Activated naive CD4-positive, alpha-beta T cell treated with anti-CD3 and anti-CD28 coated beads for 36 hours (primary cell): ENCODE data around the gene SPHK2. TPM values are rescaled to one million over a fixed set of nuclear protein-coding genes. Genes with fewer than 3 reads are reported as not detected.

Experiments used
- CTCF ChIA-PET: fragments of 350-600 bp; sonication (Branson Sonifier 250); formaldehyde crosslinking; loops from one replicate; lab custom pipeline; 2021; ENCODE audit warnings: antibody characterized with exemption; lab: Charles Lee
- DNase-seq: peaks from one replicate; pipeline ENCODE4 v3.0.0-alpha.2; 2020
- H3K27ac Mint-ChIP-seq: one replicate; pipeline ENCODE4 v1.8.0; 2021; ENCODE audit warnings: mild to moderate bottlenecking, mixed read lengths
- H3K27me3 Mint-ChIP-seq: one replicate; pipeline ENCODE4 v1.8.0; 2021; ENCODE audit warnings: low read depth, mixed read lengths
- H3K36me3 Mint-ChIP-seq: one replicate; pipeline ENCODE4 v1.8.0; 2021; ENCODE audit warnings: low read depth, mixed read lengths
- H3K4me1 Mint-ChIP-seq: one replicate; pipeline ENCODE4 v1.8.0; 2021; ENCODE audit warnings: low read depth, mixed read lengths
- H3K4me3 Mint-ChIP-seq: one replicate; pipeline ENCODE4 v1.8.0; 2021; ENCODE audit warnings: mild to moderate bottlenecking, moderate library complexity, mixed read lengths
- H3K9me3 Mint-ChIP-seq: one replicate; pipeline ENCODE4 v1.8.0; 2021; ENCODE audit warnings: mixed read lengths
- intact Hi-C: fragments of 100-400 bp; cut with micrococcal nuclease; formaldehyde crosslinking; loops from one replicate; pipeline ENCODE4 v1.15.1; 2023
- total RNA-seq, 2 experiments: library from RNA; stranded (reverse); gene quantifications; one replicate each; pipeline ENCODE4 v1.2.3, GENCODE V29; 2021

The SPHK2 gene
- total RNA-seq, 2 experiments from 2014 or later = 20.1 to 20.6 TPM

DNA sequence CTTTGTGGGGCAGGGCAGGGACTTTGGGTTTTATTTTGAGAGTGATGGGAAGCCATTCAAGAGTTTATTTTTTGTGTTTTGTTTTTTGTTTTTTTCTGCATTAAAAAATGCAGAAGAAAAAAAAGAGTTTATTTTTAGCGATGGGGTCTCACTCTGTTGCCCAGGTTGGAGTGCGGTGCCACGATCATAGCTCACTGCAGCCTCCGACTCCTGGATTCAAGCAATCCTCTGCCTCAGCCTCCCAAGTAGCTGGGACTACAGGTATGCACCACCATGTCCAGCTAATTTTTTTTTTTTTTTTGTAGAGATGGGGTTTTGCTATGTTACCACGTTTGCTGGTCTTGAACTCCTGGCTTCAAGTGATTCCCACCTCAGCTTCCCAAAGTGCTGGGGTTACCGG lies 39.2 kb downstream of the SPHK2 start:
- no peak for DNase-seq
- H3K4me3 Mint-ChIP-seq = no peak overlapping the region
- peaks cover 8% of the 10 kb centered on the region for H3K4me1 Mint-ChIP-seq
- CTCF ChIA-PET = no interaction called here
- H3K27me3 Mint-ChIP-seq = no peaks in the 10 kb centered on the region
- H3K27ac Mint-ChIP-seq = no peak overlapping the region
- H3K9me3 Mint-ChIP-seq = no peaks in the 10 kb centered on the region
- intact Hi-C loops = no loop called here
- H3K36me3 Mint-ChIP-seq = no peaks in the 10 kb centered on the region

DNA sequence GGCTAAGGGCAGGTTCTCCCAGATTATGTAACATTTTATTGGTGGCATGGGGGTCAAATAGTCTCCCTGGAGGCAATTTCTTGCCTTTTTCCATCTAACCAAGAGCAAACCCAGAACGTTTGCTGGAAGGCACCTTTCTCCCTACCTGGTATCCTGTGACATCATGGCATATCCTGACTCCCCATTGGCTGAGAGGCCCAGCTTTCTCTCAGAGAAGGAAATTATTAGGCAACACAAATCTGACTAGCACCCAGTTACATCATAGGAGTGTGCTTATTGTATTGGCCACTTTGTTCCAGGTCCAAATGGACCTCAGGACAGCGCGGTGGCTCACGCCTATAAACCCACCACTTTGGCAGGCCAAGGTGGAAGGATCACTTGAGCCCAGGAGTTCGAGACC lies 40.5 kb downstream of the SPHK2 start:
- Mint-ChIP-seq H3K9me3 (no peaks in the 10 kb centered on the region), H3K27me3 (no peaks in the 10 kb centered on the region), H3K36me3 (no peaks in the 10 kb centered on the region), H3K4me3 (no peak overlapping the region), H3K27ac (no peak overlapping the region), H3K4me1 (peaks cover 8% of the 10 kb centered on the region)
- CTCF ChIA-PET = no interaction called here
- DNase-seq = no peak
- intact Hi-C loops = no loop called here

- Mint-ChIP-seq H3K4me1 (peaks cover 8% of the 10 kb centered on the region), H3K27me3 (no peaks in the 10 kb centered on the region), H3K27ac (peak overlapping the region; percentile 86), H3K36me3 (no peaks in the 10 kb centered on the region), H3K9me3 (no peaks in the 10 kb centered on the region), H3K4me3 (peak overlapping the region; percentile 38)
- intact Hi-C loops = no loop called here
- CTCF ChIA-PET = no interaction called here
- DNase-seq = peak; percentile 87
Measured at GRCh38 chr19:48660852-48661710, 41.8 kb downstream of the SPHK2 start.

DNA sequence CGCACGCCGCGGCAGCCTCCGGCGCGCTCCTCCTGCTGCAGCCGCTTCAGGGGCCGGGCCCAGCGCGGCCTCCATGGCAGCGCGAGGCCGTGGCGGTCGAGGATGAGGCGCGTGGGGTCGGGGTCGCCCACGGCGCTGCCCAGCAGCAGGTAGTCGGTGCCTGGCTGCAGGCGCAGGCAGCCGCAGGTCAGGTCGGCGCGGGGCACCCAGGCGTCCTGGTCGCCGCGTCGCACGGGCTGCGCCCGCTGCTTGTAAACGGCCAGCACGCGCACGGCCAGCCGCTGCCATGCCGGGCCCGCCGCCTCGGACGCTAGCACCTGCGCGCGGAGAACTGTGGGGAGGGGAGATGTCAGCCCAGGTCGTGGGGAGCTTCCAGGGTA lies 42.4 kb downstream of the SPHK2 start:
- Mint-ChIP-seq H3K36me3 (no peaks in the 10 kb centered on the region), H3K4me1 (peaks cover 8% of the 10 kb centered on the region)

DNA sequence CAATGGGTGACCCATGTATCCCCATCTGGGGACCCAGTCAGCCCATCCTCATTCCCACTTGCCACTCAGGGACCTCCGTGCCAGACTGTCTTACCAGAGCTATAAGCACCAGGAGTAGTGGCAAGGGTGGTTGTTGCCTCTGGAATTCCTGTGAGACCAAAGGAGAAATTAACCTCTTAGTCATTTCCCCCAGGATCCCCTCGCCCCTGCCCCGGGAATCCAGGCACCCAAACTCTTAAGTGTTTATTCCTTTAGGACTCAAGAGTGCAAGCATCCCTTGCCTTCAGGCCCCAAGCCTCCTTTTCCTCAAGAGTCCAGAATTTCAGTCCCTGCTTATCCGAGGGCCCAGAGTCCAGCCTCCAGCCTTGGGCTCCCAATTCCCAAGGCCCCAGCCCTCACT lies 44.4 kb downstream of the SPHK2 start:
- CTCF ChIA-PET = no interaction called here
- no peaks in the 10 kb centered on the region for H3K27me3 Mint-ChIP-seq
- H3K4me1 Mint-ChIP-seq = peaks cover 8% of the 10 kb centered on the region
- H3K27ac Mint-ChIP-seq = no peak overlapping the region
- H3K4me3 Mint-ChIP-seq = no peak overlapping the region
- intact Hi-C loops = no loop called here
- H3K9me3 Mint-ChIP-seq = no peaks in the 10 kb centered on the region
- no peak for DNase-seq
- H3K36me3 Mint-ChIP-seq = no peaks in the 10 kb centered on the region

More for the DNA sequence above, 42.4 kb downstream of the SPHK2 start:
- DNase-seq = no peak
- Mint-ChIP-seq H3K4me3 (no peak overlapping the region), H3K27ac (no peak overlapping the region), H3K9me3 (no peaks in the 10 kb centered on the region), H3K27me3 (no peaks in the 10 kb centered on the region)
- intact Hi-C loops = no loop called here
- CTCF ChIA-PET = interaction anchor here (1.4 kb wide), 1 partner anchor 13 kb away, joined by 3 read pairs; no protein-coding TSS in a partner anchor

DNA sequence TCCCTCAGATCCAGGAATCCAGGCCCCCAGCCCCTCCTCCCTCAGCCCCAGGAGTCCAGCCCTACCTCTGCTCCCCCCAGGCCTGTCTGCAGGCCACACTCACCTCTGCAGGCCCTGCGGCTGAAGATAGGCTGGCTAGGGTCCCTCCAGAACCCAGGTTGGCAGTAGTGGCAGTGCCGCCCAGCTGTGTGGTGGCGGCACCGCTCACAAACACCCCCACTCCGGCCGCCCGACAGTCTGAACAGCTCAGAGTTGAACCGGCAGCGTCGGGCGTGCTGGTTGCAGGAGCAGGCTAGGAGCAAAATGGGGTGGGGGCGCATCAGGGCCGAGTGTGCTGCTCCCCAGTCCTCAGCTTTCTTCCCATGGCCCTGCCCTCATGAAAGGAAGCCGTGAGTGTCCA lies 45.2 kb downstream of the SPHK2 start:
- Mint-ChIP-seq H3K9me3 (no peaks in the 10 kb centered on the region), H3K4me1 (peaks cover 8% of the 10 kb centered on the region), H3K27ac (no peak overlapping the region), H3K27me3 (no peaks in the 10 kb centered on the region), H3K36me3 (no peaks in the 10 kb centered on the region), H3K4me3 (no peak overlapping the region)
- intact Hi-C loops = no loop called here
- CTCF ChIA-PET = interaction anchor here (0.6 to 1.3 kb wide), 2 partner anchors 10 to 105 kb away, joined by 3 to 7 read pairs; no protein-coding TSS in a partner anchor
- DNase-seq = no peak

DNA sequence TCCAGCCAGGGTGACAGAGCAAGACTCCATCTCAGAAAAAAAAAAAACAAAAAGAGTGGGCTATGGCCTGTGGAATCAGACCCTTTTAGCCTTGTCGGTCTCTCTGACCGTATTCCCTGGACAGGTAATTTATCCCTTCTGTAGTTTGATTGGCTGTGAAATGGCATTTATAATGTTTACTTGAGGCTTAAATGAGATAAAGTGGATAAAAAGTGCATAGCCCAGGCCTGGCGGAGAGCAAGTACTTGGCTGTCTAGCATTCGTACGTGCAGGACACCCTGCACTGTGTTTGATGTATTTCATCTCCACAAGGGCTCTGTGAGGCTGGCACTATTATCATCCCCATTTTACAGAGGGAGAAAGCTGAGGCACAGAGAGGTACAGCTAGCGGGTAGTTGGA lies 46.5 kb downstream of the SPHK2 start:
- no peak overlapping the region for H3K27ac Mint-ChIP-seq
- peaks cover 6% of the 10 kb centered on the region for H3K4me1 Mint-ChIP-seq

DNA sequence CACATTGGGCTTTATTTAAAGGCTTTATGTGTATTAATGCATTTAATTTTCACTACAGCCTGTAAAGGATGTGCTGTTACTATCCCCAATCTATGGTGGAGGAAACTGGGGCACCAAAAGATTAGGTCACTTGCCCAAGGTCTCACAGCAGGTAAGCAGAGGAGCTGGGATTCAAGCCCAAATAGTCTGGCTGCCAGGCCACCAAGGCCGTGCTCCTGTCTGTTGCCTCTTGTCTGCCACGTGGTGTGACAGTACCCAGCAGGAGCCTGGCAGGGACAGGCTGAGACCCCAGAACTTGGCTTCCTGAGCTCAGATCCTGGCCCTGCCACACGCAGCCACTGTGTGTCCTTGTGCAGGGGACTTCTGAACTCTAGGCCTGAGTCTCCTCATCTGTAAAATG lies 49.0 kb downstream of the SPHK2 start:
- Mint-ChIP-seq H3K27ac (no peak overlapping the region), H3K27me3 (no peaks in the 10 kb centered on the region), H3K4me1 (no peaks in the 10 kb centered on the region), H3K9me3 (no peaks in the 10 kb centered on the region), H3K36me3 (no peaks in the 10 kb centered on the region), H3K4me3 (no peak overlapping the region)
- no peak for DNase-seq
- intact Hi-C loops = no loop called here
- CTCF ChIA-PET = no interaction called here

More for the DNA sequence above, 46.5 kb downstream of the SPHK2 start:
- CTCF ChIA-PET = interaction anchor here (1.3 kb wide), 1 partner anchor 9 kb away, joined by 7 read pairs; no protein-coding TSS in a partner anchor
- Mint-ChIP-seq H3K4me3 (no peak overlapping the region), H3K27me3 (no peaks in the 10 kb centered on the region), H3K9me3 (no peaks in the 10 kb centered on the region), H3K36me3 (no peaks in the 10 kb centered on the region)
- DNase-seq = no peak
- intact Hi-C loops = no loop called here

GRCh38 chr19:48668761-48669160 lies 49.5 kb downstream of the SPHK2 start:
- intact Hi-C loops = no loop called here
- no peak for DNase-seq
- no peaks in the 10 kb centered on the region for H3K9me3 Mint-ChIP-seq
- H3K27me3 Mint-ChIP-seq = no peaks in the 10 kb centered on the region
- H3K4me1 Mint-ChIP-seq = no peaks in the 10 kb centered on the region
- H3K4me3 Mint-ChIP-seq = no peak overlapping the region
- H3K27ac Mint-ChIP-seq = no peak overlapping the region
- CTCF ChIA-PET = no interaction called here
- H3K36me3 Mint-ChIP-seq = no peaks in the 10 kb centered on the region

DNA sequence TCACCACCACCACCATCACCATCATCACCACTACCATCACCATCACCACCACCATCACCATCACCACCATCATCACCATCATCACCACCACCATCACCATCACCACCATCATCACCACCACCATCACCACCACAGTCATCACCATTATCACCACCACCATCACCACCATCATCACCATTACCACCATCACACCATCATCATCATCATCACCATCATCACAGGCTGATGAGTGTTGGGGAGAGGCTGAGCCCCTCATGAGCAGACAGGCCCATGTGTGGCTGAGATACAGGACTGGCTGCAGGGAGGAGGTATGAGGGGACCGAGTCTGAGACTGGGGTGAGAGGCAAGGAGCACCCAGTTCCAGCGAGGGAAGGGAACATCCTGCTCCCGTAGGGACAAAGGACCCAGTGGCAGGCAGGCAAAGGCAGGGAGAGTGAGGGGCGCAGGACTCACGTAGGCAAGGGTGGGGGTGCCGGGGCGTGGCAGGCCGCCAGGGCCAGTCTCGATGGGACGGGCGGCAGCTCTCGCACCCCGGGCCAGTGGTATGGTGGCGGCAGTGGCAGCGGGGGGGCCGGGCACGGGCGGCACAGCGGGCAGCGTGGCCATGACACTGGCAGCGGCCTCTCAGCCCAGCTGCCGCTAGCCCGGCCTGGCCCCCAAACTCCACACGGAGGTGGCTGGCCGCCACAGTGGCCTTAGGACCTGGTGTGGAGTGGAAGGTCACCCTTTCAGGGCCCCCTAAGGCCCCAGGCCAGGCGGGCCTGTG lies 50.8 kb downstream of the SPHK2 start:
- H3K27ac Mint-ChIP-seq = no peak overlapping the region
- H3K36me3 Mint-ChIP-seq = no peaks in the 10 kb centered on the region
- peaks cover 1% of the 10 kb centered on the region for H3K4me1 Mint-ChIP-seq
- CTCF ChIA-PET = interaction anchor here (0.6 kb wide), 1 partner anchor 1326 kb away, joined by 3 read pairs; no protein-coding TSS in a partner anchor
- H3K9me3 Mint-ChIP-seq = no peaks in the 10 kb centered on the region
- DNase-seq = no peak
- H3K4me3 Mint-ChIP-seq = no peak overlapping the region
- no peaks in the 10 kb centered on the region for H3K27me3 Mint-ChIP-seq
- intact Hi-C loops = no loop called here

DNA sequence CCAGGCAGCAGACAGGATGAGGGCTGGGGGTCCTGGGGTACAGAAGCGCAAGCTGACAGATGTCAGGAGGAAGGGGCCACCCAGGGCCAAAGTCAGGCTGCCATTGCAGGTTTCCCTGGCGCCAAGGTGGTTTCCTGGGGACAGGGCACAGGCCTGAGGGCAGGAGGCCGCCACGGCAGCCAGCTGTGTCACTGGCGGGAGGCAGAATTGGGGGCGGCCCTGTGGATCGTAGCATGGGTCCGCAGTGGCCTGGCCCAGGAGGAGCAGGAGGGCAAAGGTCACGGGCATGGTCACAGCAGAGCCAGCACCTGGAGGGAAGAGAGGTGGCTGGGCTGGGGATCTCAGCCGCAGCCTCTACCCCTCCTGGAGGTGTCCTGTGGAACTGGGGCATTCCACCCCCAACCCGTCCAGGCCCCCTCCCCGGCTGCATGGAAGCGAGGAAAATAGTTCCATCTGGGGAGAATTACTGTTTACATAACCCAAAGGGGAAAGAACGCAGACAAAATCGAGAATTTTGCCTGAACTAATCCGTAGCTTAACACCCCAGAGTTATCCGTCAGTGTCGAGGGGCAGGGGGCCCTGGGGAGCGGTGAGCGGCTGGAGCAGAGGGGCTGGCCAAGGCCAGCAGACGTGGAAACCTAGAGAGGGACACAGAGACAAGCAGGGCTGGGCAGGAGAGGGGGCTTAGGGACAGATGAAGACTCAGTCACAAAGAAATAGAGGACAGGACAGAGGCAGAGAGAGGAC lies 51.6 kb downstream of the SPHK2 start:
- no peak for DNase-seq
- no peaks in the 10 kb centered on the region for H3K27me3 Mint-ChIP-seq
- H3K36me3 Mint-ChIP-seq = no peaks in the 10 kb centered on the region
- H3K9me3 Mint-ChIP-seq = no peaks in the 10 kb centered on the region
- intact Hi-C loops = no loop called here
- H3K4me1 Mint-ChIP-seq = peaks cover 5% of the 10 kb centered on the region
- no peak overlapping the region for H3K27ac Mint-ChIP-seq
- CTCF ChIA-PET = interaction anchor here (0.6 kb wide), 2 partner anchors 29 to 1327 kb away, joined by 3 to 5 read pairs; no protein-coding TSS in a partner anchor
- no peak overlapping the region for H3K4me3 Mint-ChIP-seq

DNA sequence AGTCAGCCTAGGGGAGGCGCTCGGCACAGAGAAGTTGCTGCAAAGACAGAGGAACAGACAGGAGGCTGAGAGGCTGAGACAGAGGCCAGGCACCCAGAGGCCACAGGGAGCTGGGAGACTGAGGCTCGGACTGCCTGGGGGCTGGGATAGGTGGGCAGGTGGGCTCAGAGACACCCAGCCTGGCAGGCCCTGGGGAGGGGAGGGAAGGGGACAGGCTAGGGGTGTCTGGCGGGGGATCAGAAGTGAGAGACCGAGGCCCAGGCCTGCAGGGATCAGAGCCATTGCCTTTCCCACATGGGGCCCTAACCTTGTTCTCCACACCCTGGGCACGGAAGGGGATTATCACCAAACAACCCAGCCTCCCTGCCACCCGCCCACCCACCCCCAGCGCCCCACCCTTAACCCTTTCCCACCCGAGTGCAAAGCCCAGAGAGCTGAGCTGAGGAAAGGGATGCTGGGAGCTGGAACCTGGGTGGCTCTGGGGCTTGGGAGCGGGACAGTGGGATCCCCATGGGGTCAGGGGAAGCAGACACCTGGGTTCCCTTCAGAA lies 52.2 kb downstream of the SPHK2 start:
- H3K4me3 Mint-ChIP-seq = no peak overlapping the region
- H3K36me3 Mint-ChIP-seq = no peaks in the 10 kb centered on the region
- intact Hi-C loops = no loop called here
- H3K27ac Mint-ChIP-seq = no peak overlapping the region
- CTCF ChIA-PET = interaction anchor here (0.6 kb wide), 1 partner anchor 28 kb away, joined by 5 read pairs; no protein-coding TSS in a partner anchor
- H3K4me1 Mint-ChIP-seq = peaks cover 5% of the 10 kb centered on the region
- no peaks in the 10 kb centered on the region for H3K9me3 Mint-ChIP-seq
- H3K27me3 Mint-ChIP-seq = no peaks in the 10 kb centered on the region
- DNase-seq = no peak
